ENCODE data around the gene ZFAND3. TPM values are rescaled to one million over a fixed set of nuclear protein-coding genes. Genes with fewer than 3 reads are reported as not detected.

The ZFAND3 gene
- total and polyA plus RNA-seq, 2 donors (not counting 1 experiment from before 2014, with no cell fraction given), result 13.5 to 58.3 TPM

DNA sequence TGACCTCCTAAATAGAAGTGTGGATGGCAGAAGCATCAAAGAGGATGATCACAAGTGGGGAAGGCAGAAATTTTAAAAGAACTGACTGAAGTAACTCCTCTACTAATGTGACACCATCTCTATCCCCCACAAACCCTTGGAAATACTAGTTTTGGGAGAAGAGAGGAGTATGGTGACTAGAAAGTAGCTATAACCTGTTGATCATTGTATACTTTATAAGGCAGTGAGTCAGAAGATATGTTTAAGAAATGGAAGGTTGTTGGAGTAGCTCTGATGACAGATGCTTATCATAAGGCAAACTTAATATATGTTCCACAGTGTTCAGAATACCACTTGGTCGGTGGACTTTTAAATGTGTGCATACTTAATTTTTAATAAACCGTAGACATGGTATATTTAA, 116.6 kb downstream of the ZFAND3 start:
- intact Hi-C loops (cut with micrococcal nuclease), result no loop called here
- peaks cover 0 to 16% of the 10 kb centered on the region in 2 donors for H3K4me1 ChIP-seq (ENCODE audit: control insufficient read depth in 2 of 2, insufficient read depth in 2 of 2, low read length in 2 of 2)
- Mint-ChIP-seq H3K27ac (no peak overlapping the region), H3K9me3 (ENCODE audit: insufficient read depth) (no peaks in the 10 kb centered on the region), H3K4me3 (no peak overlapping the region), H3K4me1 (peaks cover 37% of the 10 kb centered on the region), H3K27me3 (no peaks in the 10 kb centered on the region)
- H3K4me3 ChIP-seq (ENCODE audit: control extremely low read depth in 1 of 5, extremely low read depth in 1 of 5, insufficient read depth in 1 of 5, low read depth in 2 of 5, low read length in 4 of 5), result no peak overlapping the region
- POLR2A ChIA-PET, result no interaction called here
- DNase-seq (no peak), ATAC-seq (ENCODE audit: low read depth) (no peak)
- H3K79me2 ChIP-seq (ENCODE audit: control insufficient read depth, insufficient read depth, low read length), result peaks cover 52% of the 10 kb centered on the region
- no peaks in the 10 kb centered on the region for H3K27me3 ChIP-seq (replicated peaks in 1 of 4; ENCODE audit: control extremely low read depth in 1 of 4, control insufficient read depth in 3 of 4, insufficient read depth in 4 of 4, low read length in 3 of 4)
- WGBS (ENCODE audit: insufficient coverage), result no CpG with 5 or more reads among the region's 2 CpGs
- CTCF ChIA-PET, result interaction anchor here (0.5 kb wide), 1 partner anchor 170 kb away, joined by 5 read pairs; no protein-coding TSS in a partner anchor
- no peak overlapping the region for H3K9ac ChIP-seq (ENCODE audit: low read length)
- TF ChIP-seq EZH2 (IDR thresholded peaks at IDR 0.05; ENCODE audit: borderline replicate concordance, insufficient read depth, low read depth, low read length, poor library complexity, severe bottlenecking), result no peak
- TF ChIP-seq, protein P1, sequence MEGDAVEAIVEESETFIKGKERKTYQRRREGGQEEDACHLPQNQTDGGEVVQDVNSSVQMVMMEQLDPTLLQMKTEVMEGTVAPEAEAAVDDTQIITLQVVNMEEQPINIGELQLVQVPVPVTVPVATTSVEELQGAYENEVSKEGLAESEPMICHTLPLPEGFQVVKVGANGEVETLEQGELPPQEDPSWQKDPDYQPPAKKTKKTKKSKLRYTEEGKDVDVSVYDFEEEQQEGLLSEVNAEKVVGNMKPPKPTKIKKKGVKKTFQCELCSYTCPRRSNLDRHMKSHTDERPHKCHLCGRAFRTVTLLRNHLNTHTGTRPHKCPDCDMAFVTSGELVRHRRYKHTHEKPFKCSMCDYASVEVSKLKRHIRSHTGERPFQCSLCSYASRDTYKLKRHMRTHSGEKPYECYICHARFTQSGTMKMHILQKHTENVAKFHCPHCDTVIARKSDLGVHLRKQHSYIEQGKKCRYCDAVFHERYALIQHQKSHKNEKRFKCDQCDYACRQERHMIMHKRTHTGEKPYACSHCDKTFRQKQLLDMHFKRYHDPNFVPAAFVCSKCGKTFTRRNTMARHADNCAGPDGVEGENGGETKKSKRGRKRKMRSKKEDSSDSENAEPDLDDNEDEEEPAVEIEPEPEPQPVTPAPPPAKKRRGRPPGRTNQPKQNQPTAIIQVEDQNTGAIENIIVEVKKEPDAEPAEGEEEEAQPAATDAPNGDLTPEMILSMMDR (IDR thresholded peaks at IDR 0.05), result no peak
- peaks cover 0 to 2% of the 10 kb centered on the region in 2 experiments for H3K36me3 ChIP-seq (replicated peaks in 1 of 2; ENCODE audit: control extremely low read depth in 1 of 2, control insufficient read depth in 1 of 2, extremely low read depth in 1 of 2, insufficient read depth in 2 of 2, low read length in 1 of 2)
- peaks cover 32% of the 10 kb centered on the region for H4K20me1 ChIP-seq (ENCODE audit: control insufficient read depth, insufficient read depth, low read length, poor library complexity, severe bottlenecking)
- H3K4me2 ChIP-seq (replicated peaks; ENCODE audit: low read depth, low read length, poor library complexity, severe bottlenecking), result no peak overlapping the region
- no peak overlapping the region for H2AFZ ChIP-seq (ENCODE audit: insufficient read depth, low read depth, low read length, poor library complexity, severe bottlenecking)
- H3K27ac ChIP-seq (ENCODE audit: low read length in 2 of 2), result peak overlapping the region in 1 of 2 donors; percentile 30
- no peaks in the 10 kb centered on the region for H3K9me3 ChIP-seq (ENCODE audit: control extremely low read depth in 1 of 3, control insufficient read depth in 2 of 3, insufficient read depth in 1 of 3, low read length in 2 of 3)

DNA sequence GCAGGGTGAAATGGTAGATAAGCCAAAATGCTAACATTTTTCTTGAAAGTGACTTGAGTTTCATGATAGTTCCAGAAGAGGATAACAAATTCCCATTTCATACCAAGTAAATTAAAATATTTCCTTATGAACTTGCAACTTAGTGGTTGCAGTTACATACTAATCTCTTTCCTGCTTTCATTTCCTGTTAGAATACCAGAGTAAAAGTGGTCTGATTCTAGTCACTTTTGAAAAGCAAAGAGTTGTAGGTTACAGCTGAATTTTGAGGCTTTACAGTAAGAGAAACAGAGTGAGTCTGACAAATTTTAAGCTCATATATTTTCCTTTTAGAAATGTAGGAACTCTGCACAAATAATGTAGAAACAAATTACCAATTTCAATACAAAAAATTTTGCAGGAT, 117.4 kb downstream of the ZFAND3 start:
- Mint-ChIP-seq H3K9me3 (ENCODE audit: insufficient read depth) (no peaks in the 10 kb centered on the region), H3K4me1 (peaks cover 37% of the 10 kb centered on the region), H3K27me3 (no peaks in the 10 kb centered on the region), H3K27ac (no peak overlapping the region), H3K4me3 (no peak overlapping the region)
- intact Hi-C loops (cut with micrococcal nuclease), result no loop called here
- no peaks in the 10 kb centered on the region for H3K27me3 ChIP-seq (replicated peaks in 1 of 4; ENCODE audit: control extremely low read depth in 1 of 4, control insufficient read depth in 3 of 4, insufficient read depth in 4 of 4, low read length in 3 of 4)
- H3K4me3 ChIP-seq (ENCODE audit: control extremely low read depth in 1 of 5, extremely low read depth in 1 of 5, insufficient read depth in 1 of 5, low read depth in 2 of 5, low read length in 4 of 5), result no peak overlapping the region
- TF ChIP-seq EZH2 (IDR thresholded peaks at IDR 0.05; ENCODE audit: borderline replicate concordance, insufficient read depth, low read depth, low read length, poor library complexity, severe bottlenecking), result no peak
- TF ChIP-seq, protein P1 (IDR thresholded peaks at IDR 0.05), result no peak
- peaks cover 0 to 20% of the 10 kb centered on the region in 2 donors for H3K4me1 ChIP-seq (ENCODE audit: control insufficient read depth in 2 of 2, insufficient read depth in 2 of 2, low read length in 2 of 2)
- H3K9ac ChIP-seq (ENCODE audit: low read length), result no peak overlapping the region
- peak overlapping the region in 1 of 2 donors; percentile 30 for H3K27ac ChIP-seq (ENCODE audit: low read length in 2 of 2)
- POLR2A ChIA-PET, result no interaction called here
- no peaks in the 10 kb centered on the region for H3K9me3 ChIP-seq (ENCODE audit: control extremely low read depth in 1 of 3, control insufficient read depth in 2 of 3, insufficient read depth in 1 of 3, low read length in 2 of 3)
- peaks cover 0 to 2% of the 10 kb centered on the region in 2 experiments for H3K36me3 ChIP-seq (replicated peaks in 1 of 2; ENCODE audit: control extremely low read depth in 1 of 2, control insufficient read depth in 1 of 2, extremely low read depth in 1 of 2, insufficient read depth in 2 of 2, low read length in 1 of 2)
- CTCF ChIA-PET, result interaction anchor here (0.5 kb wide), 1 partner anchor 169 kb away, joined by 5 read pairs; no protein-coding TSS in a partner anchor
- H3K4me2 ChIP-seq (replicated peaks; ENCODE audit: low read depth, low read length, poor library complexity, severe bottlenecking), result no peak overlapping the region
- ATAC-seq (ENCODE audit: low read depth) (no peak), DNase-seq (no peak)
- peaks cover 40% of the 10 kb centered on the region for H4K20me1 ChIP-seq (ENCODE audit: control insufficient read depth, insufficient read depth, low read length, poor library complexity, severe bottlenecking)
- no peak overlapping the region for H2AFZ ChIP-seq (ENCODE audit: insufficient read depth, low read depth, low read length, poor library complexity, severe bottlenecking)
- peaks cover 60% of the 10 kb centered on the region for H3K79me2 ChIP-seq (ENCODE audit: control insufficient read depth, insufficient read depth, low read length)
